HG03175 (cell line): ENCODE results near the gene NFATC2IP.
A peak's percentile ranks its signal among the peaks of the same experiment; 100 is the strongest.

Experiments
- ATAC-seq: cut with Tn5 transposase; IDR thresholded peaks from one replicate; pipeline ENCODE4 v1.9.1; 2021; ENCODE audit warnings: mild to moderate bottlenecking, moderate library complexity; ENCODE audit not compliant: unreplicated experiment

Gene NFATC2IP

GRCh38 chr16:28950648-28951409 lies at the start of gene NFATC2IP:
NFATC2IP (plus strand) TSS chr16:28950937; CDS start chr16:28951012, 75 bp downstream.
- ATAC-seq: peak; percentile 95

- no peak for ATAC-seq
These were observed 48.9 kb upstream of the NFATC2IP start for GRCh38 chr16:28901862-28902261.

- ATAC-seq: no peak
These were observed 47.8 kb upstream of the NFATC2IP start for GRCh38 chr16:28902909-28903308.

GRCh38 chr16:28903344-28904042 lies 47.2 kb upstream of the NFATC2IP start:
- no peak for ATAC-seq

- ATAC-seq: no peak
These were observed 46.4 kb upstream of the NFATC2IP start for GRCh38 chr16:28904363-28904762.

GRCh38 chr16:28904828-28905227 lies 45.9 kb upstream of the NFATC2IP start:
- ATAC-seq: no peak

- no peak for ATAC-seq
These were observed 45.4 kb upstream of the NFATC2IP start for GRCh38 chr16:28905229-28905754.

GRCh38 chr16:28905800-28906372 lies 44.9 kb upstream of the NFATC2IP start:
- ATAC-seq: no peak

GRCh38 chr16:28910086-28911031 lies 40.4 kb upstream of the NFATC2IP start:
- no peak for ATAC-seq

GRCh38 chr16:28912558-28912957 lies 38.2 kb upstream of the NFATC2IP start:
- ATAC-seq: no peak

- ATAC-seq: no peak
These were observed 36.6 kb upstream of the NFATC2IP start for GRCh38 chr16:28913946-28914724.

GRCh38 chr16:28915181-28915580 lies 35.6 kb upstream of the NFATC2IP start:
- no peak for ATAC-seq

GRCh38 chr16:28917095-28917494 lies 33.6 kb upstream of the NFATC2IP start:
- no peak for ATAC-seq

- no peak for ATAC-seq
These were observed 32.0 kb upstream of the NFATC2IP start for GRCh38 chr16:28918698-28919097.

- no peak for ATAC-seq
These were observed 27.5 kb upstream of the NFATC2IP start for GRCh38 chr16:28923231-28923587.

GRCh38 chr16:28923652-28924398 lies 26.9 kb upstream of the NFATC2IP start:
- ATAC-seq: peak; percentile 51

GRCh38 chr16:28924399-28924761 lies 26.4 kb upstream of the NFATC2IP start:
- ATAC-seq: no peak

GRCh38 chr16:28924762-28925385 lies 25.9 kb upstream of the NFATC2IP start, which contains the start of gene RABEP2:
RABEP2 (minus strand) TSS chr16:28925238; CDS start chr16:28925163, 75 bp downstream.
- ATAC-seq: peak; percentile 66
